H9 (cell line): Measurements from ENCODE around the gene MRPS6. TPM values are rescaled to one million over a fixed set of nuclear protein-coding genes. Genes with fewer than 3 reads are reported as not detected.

Experiments used
- DNase-seq: peaks from one replicate; pipeline ENCODE4 v3.0.0-alpha.2; 2017
- H2AFZ ChIP-seq: one replicate; pipeline ENCODE4 v1.6.1; 2013; ENCODE audit warnings: mild to moderate bottlenecking, low read length, control low read depth, moderate library complexity
- H2AK5ac ChIP-seq: 2 replicates; pipeline ENCODE4 v1.6.1; 2013; ENCODE audit warnings: low read length, control low read depth, mixed read lengths; ENCODE audit not compliant: insufficient read length
- H2BK120ac ChIP-seq: one replicate; pipeline ENCODE4 v1.6.1; 2013; ENCODE audit warnings: low read depth, mild to moderate bottlenecking, low read length, control low read depth, inconsistent platforms; ENCODE audit not compliant: poor library complexity, severe bottlenecking
- H2BK12ac ChIP-seq: 2 replicates; pipeline ENCODE4 v1.6.1; 2013; ENCODE audit warnings: low read length, control low read depth, mixed read lengths, low read depth; ENCODE audit not compliant: insufficient read length
- H2BK15ac ChIP-seq: 2 replicates; pipeline ENCODE4 v1.6.1; 2013; ENCODE audit warnings: low read depth, low read length, control low read depth
- H2BK20ac ChIP-seq: one replicate; pipeline ENCODE4 v1.6.1; 2013; ENCODE audit warnings: low read depth, mild to moderate bottlenecking, low read length, control low read depth, inconsistent platforms; ENCODE audit not compliant: poor library complexity, severe bottlenecking
- H2BK5ac ChIP-seq: 2 replicates; pipeline ENCODE4 v1.6.1; 2013; ENCODE audit warnings: low read length, control low read depth, mixed read lengths; ENCODE audit not compliant: insufficient read length
- H3K14ac ChIP-seq: 2 replicates; pipeline ENCODE4 v1.6.1; 2013; ENCODE audit warnings: low read length, control low read depth; ENCODE audit not compliant: insufficient read depth
- H3K18ac ChIP-seq: 2 replicates; pipeline ENCODE4 v1.6.1; 2013; ENCODE audit warnings: low read depth, mild to moderate bottlenecking, mixed read lengths, low read length, control low read depth; ENCODE audit not compliant: insufficient read length
- H3K23ac ChIP-seq: 2 replicates; pipeline ENCODE4 v1.6.1; 2013; ENCODE audit warnings: low read length, control low read depth, mixed read lengths, low read depth; ENCODE audit not compliant: insufficient read length
- H3K23me2 ChIP-seq: 2 replicates; pipeline ENCODE4 v1.6.1; 2013; ENCODE audit warnings: low read depth, mild to moderate bottlenecking, mixed read lengths, low read length, control low read depth; ENCODE audit not compliant: insufficient read length, poor library complexity, severe bottlenecking
- H3K27ac ChIP-seq: 2 replicates; pipeline ENCODE4 v1.5.1; 2013; ENCODE audit warnings: low read length, control low read depth, mixed read lengths, low read depth; ENCODE audit not compliant: insufficient read length
- H3K27me3 ChIP-seq: 2 replicates; pipeline ENCODE4 v1.6.1; 2013; ENCODE audit warnings: low read length, control low read depth, inconsistent platforms; ENCODE audit not compliant: insufficient read depth
- H3K4ac ChIP-seq: 2 replicates; pipeline ENCODE4 v1.6.1; 2013; ENCODE audit warnings: low read depth, mild to moderate bottlenecking, control low read depth, inconsistent platforms, low read length, moderate library complexity
- H3K4me1 ChIP-seq: 2 replicates; pipeline ENCODE4 v1.6.1; 2013; ENCODE audit warnings: low read length, control low read depth, inconsistent platforms; ENCODE audit not compliant: insufficient read depth
- H3K4me2 ChIP-seq: 2 replicates; pipeline ENCODE4 v1.6.1; 2013; ENCODE audit warnings: low read length, control low read depth, mixed read lengths; ENCODE audit not compliant: insufficient read length, insufficient read depth
- H3K56ac ChIP-seq: 2 replicates; pipeline ENCODE4 v1.6.1; 2013; ENCODE audit warnings: low read depth, mild to moderate bottlenecking, mixed read lengths, low read length, control low read depth; ENCODE audit not compliant: insufficient read length
- H3K79me1 ChIP-seq: 2 replicates; pipeline ENCODE4 v1.6.1; 2013; ENCODE audit warnings: low read depth, mild to moderate bottlenecking, moderate library complexity, low read length, control low read depth, inconsistent platforms; ENCODE audit not compliant: insufficient read depth, poor library complexity, severe bottlenecking
- H3K79me2 ChIP-seq: 2 replicates; pipeline ENCODE4 v1.6.1; 2013; ENCODE audit warnings: low read length, control low read depth, inconsistent platforms; ENCODE audit not compliant: insufficient read depth
- H3K9ac ChIP-seq: 2 replicates; pipeline ENCODE4 v1.6.1; 2013; ENCODE audit warnings: low read length, control low read depth, mixed read lengths; ENCODE audit not compliant: insufficient read length; ENCODE audit errors: extremely low read depth
- H3K9me3 ChIP-seq: one replicate; pipeline ENCODE4 v1.6.1; 2013; ENCODE audit warnings: low read depth, low read length, inconsistent platforms; ENCODE audit not compliant: control insufficient read depth
- H3T11ph ChIP-seq: one replicate; pipeline ENCODE4 v1.6.1; 2013; ENCODE audit warnings: mild to moderate bottlenecking, low read length, control low read depth, inconsistent platforms
- H4K20me1 ChIP-seq: one replicate; pipeline ENCODE4 v1.6.1; 2013; ENCODE audit not compliant: control insufficient read depth, insufficient read length, insufficient read depth
- H4K5ac ChIP-seq: 2 replicates; pipeline ENCODE4 v1.6.1; 2013; ENCODE audit warnings: low read depth, mild to moderate bottlenecking, mixed read lengths, low read length, control low read depth; ENCODE audit not compliant: insufficient read length
- H4K8ac ChIP-seq: replicated peaks from 2 replicates; pipeline ENCODE4 v1.6.1; 2013; ENCODE audit warnings: low read length, control low read depth, mixed read lengths, low read depth; ENCODE audit not compliant: insufficient read length
- H4K91ac ChIP-seq: 2 replicates; pipeline ENCODE4 v1.6.1; 2013; ENCODE audit warnings: low read depth, mild to moderate bottlenecking, moderate library complexity, mixed read lengths, low read length, control low read depth; ENCODE audit not compliant: insufficient read length
- H3K27ac Mint-ChIP-seq, 3 experiments: 2 replicates in 2 of 3; 3 replicates in 1 of 3; pipeline ENCODE4 v1.8.0; 2020 to 2021; ENCODE audit warnings: mixed read lengths in 3 of 3, mild to moderate bottlenecking in 1 of 3, moderate library complexity in 1 of 3
- H3K27me3 Mint-ChIP-seq: 2 replicates; pipeline ENCODE4 v1.8.0; 2021; ENCODE audit warnings: low read depth, mild to moderate bottlenecking, moderate library complexity, mixed read lengths
- H3K36me3 Mint-ChIP-seq, 3 experiments: 2 replicates in 2 of 3; 3 replicates in 1 of 3; pipeline ENCODE4 v1.8.0; 2020 to 2021; ENCODE audit warnings: low read depth in 3 of 3, mixed read lengths in 3 of 3; ENCODE audit not compliant: insufficient read depth in 1 of 3
- H3K4me1 Mint-ChIP-seq, 2 experiments: 2 replicates each; pipeline ENCODE4 v1.8.0; 2020; ENCODE audit warnings: mixed read lengths in 2 of 2
- H3K4me3 Mint-ChIP-seq, 2 experiments: 2 replicates in 1 of 2; 3 replicates in 1 of 2; pipeline ENCODE4 v1.8.0; 2020 to 2021; ENCODE audit warnings: mild to moderate bottlenecking in 2 of 2, mixed read lengths in 2 of 2, moderate library complexity in 1 of 2
- H3K9me3 Mint-ChIP-seq, 2 experiments: 2 replicates in 1 of 2; 3 replicates in 1 of 2; pipeline ENCODE4 v1.8.0; 2020; ENCODE audit warnings: mild to moderate bottlenecking in 2 of 2, mixed read lengths in 2 of 2, moderate library complexity in 1 of 2
- CTCF ChIP-seq: fragments of 200-600 bp; sonication (generic); conservative IDR thresholded peaks from 3 replicates; pipeline ENCODE4 v1.8.0; 2021; ENCODE audit warnings: antibody characterized with exemption, mild to moderate bottlenecking
- WGBS: extraction: QIAGEN DNeasy Blood & Tissue Kit; methylation state at CpG from one replicate; pipeline ENCODE4 v1.1.7; 2013; ENCODE audit warnings: missing lambda C conversion rate, low lambda C conversion rate, mixed read lengths; ENCODE audit not compliant: insufficient read length; ENCODE audit errors: extremely low coverage; 5-methylcytosine and 5-hydroxymethylcytosine counted together
- total RNA-seq: library from RNA; stranded (reverse); gene quantifications from 2 replicates; pipeline ENCODE4 v1.2.1, GENCODE V29; 2021

The MRPS6 gene
- total RNA-seq, 1 experiment from 2014 or later, result 83.2 TPM

GRCh38 chr21:34094949-34095348 is 21.6 kb downstream of the MRPS6 start:
- H3K9me3 Mint-ChIP-seq, result no peaks in the 10 kb centered on the region
- H4K20me1 ChIP-seq, result no peaks in the 10 kb centered on the region
- WGBS, result no CpG with 5 or more reads among the region's 7 CpGs

More at GRCh38 chr21:34094949-34095348, 21.6 kb downstream of the MRPS6 start:
- H3K23me2 ChIP-seq, result no peaks in the 10 kb centered on the region
- H3K18ac ChIP-seq, result no peak overlapping the region
- no peak overlapping the region for H4K8ac ChIP-seq
- Mint-ChIP-seq H3K27me3 (no peaks in the 10 kb centered on the region), H3K36me3 (peaks cover 16 to 30% (median 27%) of the 10 kb centered on the region in 3 experiments; a peak in 6 of 7 replicates), H3K27ac (no peak overlapping the region; a peak in 1 of 7 replicates), H3K4me3 (no peak overlapping the region), H3K4me1 (peaks cover 32 to 43% of the 10 kb centered on the region in 2 experiments)
- no peak for DNase-seq
- no peak overlapping the region for H3K27ac ChIP-seq
- H2BK20ac ChIP-seq, result no peak overlapping the region
- no peak overlapping the region for H3K9ac ChIP-seq
- no peak overlapping the region for H3K4ac ChIP-seq
- no peak overlapping the region for H2AK5ac ChIP-seq
- no peak overlapping the region for H3K56ac ChIP-seq
- H2BK120ac ChIP-seq, result no peak overlapping the region
- no peak overlapping the region for H2AFZ ChIP-seq
- no peaks in the 10 kb centered on the region for H3K9me3 ChIP-seq
- no peak overlapping the region for H4K5ac ChIP-seq
- H3K79me2 ChIP-seq, result peaks cover 16% of the 10 kb centered on the region; the same call in 1 of the 2 replicates
- no peak overlapping the region for H2BK12ac ChIP-seq
- H2BK5ac ChIP-seq, result no peak overlapping the region
- no peak for TF ChIP-seq CTCF
- no peak overlapping the region for H3K4me2 ChIP-seq
- peaks cover 2% of the 10 kb centered on the region; the same call in 1 of the 2 replicates for H3K4me1 ChIP-seq
- H3K23ac ChIP-seq, result no peak overlapping the region
- H3K27me3 ChIP-seq, result no peaks in the 10 kb centered on the region
- no peak overlapping the region for H4K91ac ChIP-seq
- no peaks in the 10 kb centered on the region for H3K79me1 ChIP-seq
- no peak overlapping the region for H3T11ph ChIP-seq
- H2BK15ac ChIP-seq, result no peak overlapping the region
- no peak overlapping the region for H3K14ac ChIP-seq
